A549 (cell line): ENCODE results near the gene NDUFA11. TPM values are rescaled to one million over a fixed set of nuclear protein-coding genes. Genes with fewer than 3 reads are reported as not detected.

Source experiments
- ATOH8 ChIP-seq: fragments of 250-450 bp; sonication (Bioruptor Pico); IDR thresholded peaks from 2 replicates; pipeline ENCODE4 v1.5.0; 2020; ENCODE audit warnings: low read depth, mild to moderate bottlenecking, moderate library complexity
- BHLHE40 ChIP-seq: IDR thresholded peaks from 2 replicates; pipeline ENCODE4 v1.6.1; 2012; ENCODE audit warnings: low read depth, low read length, inconsistent platforms
- CBX2 ChIP-seq: fragments of 200-600 bp; sonication (generic); IDR thresholded peaks from 2 replicates; pipeline ENCODE4 v1.6.1; 2016; ENCODE audit warnings: low read depth, mild to moderate bottlenecking, borderline replicate concordance
- CBX8 ChIP-seq: fragments of 200-600 bp; sonication (generic); IDR thresholded peaks from 2 replicates; pipeline ENCODE4 v1.6.1; 2016
- EHF ChIP-seq: fragments of 250-450 bp; sonication (Bioruptor Pico); IDR thresholded peaks from 2 replicates; pipeline ENCODE4 v1.5.0; 2020; ENCODE audit warnings: mild to moderate bottlenecking
- EP300 ChIP-seq, 2 experiments: fragments of >200 bp; sonication (Bioruptor Twin); formaldehyde crosslinking; IDR thresholded peaks; 2 replicates in 1 of 2; 3 replicates in 1 of 2; pipeline ENCODE4 v1.6.1; 2016 to 2017
- ESRRA ChIP-seq: fragments of 150-350 bp; IDR thresholded peaks from 2 replicates; pipeline ENCODE4 v1.6.1; 2014; ENCODE audit warnings: mild to moderate bottlenecking, low read length, borderline replicate concordance
- GATA3 ChIP-seq: IDR thresholded peaks from 2 replicates; pipeline ENCODE4 v1.6.1; 2012; ENCODE audit warnings: borderline replicate concordance
- HMGXB4 ChIP-seq: fragments of 250-450 bp; sonication (Bioruptor Pico); IDR thresholded peaks from 2 replicates; pipeline ENCODE4 v1.5.0; 2021; ENCODE audit warnings: mild to moderate bottlenecking, moderate library complexity, borderline replicate concordance
- HOXB13 ChIP-seq: fragments of 250-450 bp; sonication (Bioruptor Pico); IDR thresholded peaks from 2 replicates; pipeline ENCODE4 v1.5.0; 2020; ENCODE audit warnings: low read depth, mild to moderate bottlenecking, moderate library complexity
- HOXB5 ChIP-seq: fragments of 250-450 bp; sonication (Bioruptor Pico); IDR thresholded peaks from 2 replicates; pipeline ENCODE4 v1.5.0; 2020; ENCODE audit warnings: mild to moderate bottlenecking, moderate library complexity
- NFE2L2 ChIP-seq: fragments of 150-350 bp; conservative IDR thresholded peaks from 2 replicates; pipeline ENCODE4 v1.6.1; 2014; ENCODE audit warnings: low read length
- NR3C1 ChIP-seq: fragments of >200 bp; sonication (Bioruptor Twin); formaldehyde crosslinking; IDR thresholded peaks from 3 replicates; pipeline ENCODE4 v1.6.1; 2017
- POLR2AphosphoS2 ChIP-seq: conservative IDR thresholded peaks from 2 replicates; pipeline ENCODE4 v1.6.1; 2012; ENCODE audit warnings: low read length, improper control_type of control experiment, inconsistent platforms
- RCOR1 ChIP-seq: fragments of 150-350 bp; IDR thresholded peaks from 2 replicates; pipeline ENCODE4 v1.6.1; 2014; ENCODE audit warnings: antibody characterized with exemption, low read length, low read depth
- REST ChIP-seq: fragments of 200-600 bp; sonication (generic); IDR thresholded peaks from 2 replicates; pipeline ENCODE4 v1.6.1; 2016; ENCODE audit warnings: antibody characterized with exemption, mild to moderate bottlenecking, moderate library complexity
- RNF2 ChIP-seq: fragments of 200-600 bp; sonication (generic); IDR thresholded peaks from 2 replicates; pipeline ENCODE4 v1.6.1; 2016; ENCODE audit warnings: low read depth, mild to moderate bottlenecking, antibody characterized with exemption, moderate library complexity, borderline replicate concordance
- SMC3 ChIP-seq: fragments of >200 bp; sonication (Bioruptor Twin); formaldehyde crosslinking; IDR thresholded peaks from 3 replicates; pipeline ENCODE4 v1.6.1; 2018; ENCODE audit warnings: inconsistent platforms
- ZSCAN20 ChIP-seq: fragments of 250-450 bp; sonication (Bioruptor Pico); IDR thresholded peaks from 2 replicates; pipeline ENCODE4 v1.8.0; 2022; ENCODE audit warnings: mild to moderate bottlenecking, moderate library complexity
- polyA plus RNA-seq, 4 experiments: library from polyadenylated mRNA; depleted of rRNA in 3 of 4; stranded (reverse); fragments of >200 nt; fragmentation: RNase III in 1 of 4; extraction: RNeasy Plus Mini Kit Qiagen cat#74134 plus additional on column Dnase treatment in 1 of 4; gene quantifications; 2 replicates in 3 of 4; 3 replicates in 1 of 4; pipeline ENCODE4 v1.2.3, GENCODE V29; 2011 to 2017
- TF ChIP-seq, protein P1 (sequence below): fragments of >200 bp; sonication (Bioruptor Twin); formaldehyde crosslinking; IDR thresholded peaks from 2 replicates; pipeline ENCODE4 v1.6.1; 2016
- TF ChIP-seq, protein P2 (sequence below): fragments of >200 bp; sonication (Bioruptor Twin); formaldehyde crosslinking; IDR thresholded peaks from 3 replicates; pipeline ENCODE4 v1.6.1; 2016

NDUFA11 gene
- polyA plus RNA-seq, 2 of the 4 experiments (the other 2 are of a cell fraction): 75.0 to 173 TPM

- no peak for TF ChIP-seq RCOR1
- TF ChIP-seq SMC3: no peak
- TF ChIP-seq HOXB13 (CRISPR knock-in tag): no peak
- no peak for TF ChIP-seq EHF (CRISPR knock-in tag)
- TF ChIP-seq ESRRA: no peak
- no peak for TF ChIP-seq CBX2
- TF ChIP-seq CBX8: no peak
- TF ChIP-seq HMGXB4 (CRISPR knock-in tag): no peak
- TF ChIP-seq, protein P1, sequence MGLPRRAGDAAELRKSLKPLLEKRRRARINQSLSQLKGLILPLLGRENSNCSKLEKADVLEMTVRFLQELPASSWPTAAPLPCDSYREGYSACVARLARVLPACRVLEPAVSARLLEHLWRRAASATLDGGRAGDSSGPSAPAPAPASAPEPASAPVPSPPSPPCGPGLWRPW: no peak
- TF ChIP-seq RNF2: no peak
- no peak for TF ChIP-seq NR3C1
- TF ChIP-seq BHLHE40: peak; percentile 81
- TF ChIP-seq, protein P2, sequence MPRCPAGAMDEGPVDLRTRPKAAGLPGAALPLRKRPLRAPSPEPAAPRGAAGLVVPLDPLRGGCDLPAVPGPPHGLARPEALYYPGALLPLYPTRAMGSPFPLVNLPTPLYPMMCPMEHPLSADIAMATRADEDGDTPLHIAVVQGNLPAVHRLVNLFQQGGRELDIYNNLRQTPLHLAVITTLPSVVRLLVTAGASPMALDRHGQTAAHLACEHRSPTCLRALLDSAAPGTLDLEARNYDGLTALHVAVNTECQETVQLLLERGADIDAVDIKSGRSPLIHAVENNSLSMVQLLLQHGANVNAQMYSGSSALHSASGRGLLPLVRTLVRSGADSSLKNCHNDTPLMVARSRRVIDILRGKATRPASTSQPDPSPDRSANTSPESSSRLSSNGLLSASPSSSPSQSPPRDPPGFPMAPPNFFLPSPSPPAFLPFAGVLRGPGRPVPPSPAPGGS: 0 out of 3 replicates have a peak, but pooled peaks have one; percentile 38
- no peak for TF ChIP-seq HOXB5 (CRISPR knock-in tag)
- no peak for TF ChIP-seq EP300 (IDR thresholded peaks at IDR 0.05)
- no peak for TF ChIP-seq POLR2AphosphoS2
- TF ChIP-seq REST: peak; percentile 87
- peak; percentile 59; the same call in 1 of the 2 replicates for TF ChIP-seq GATA3
- TF ChIP-seq ZSCAN20 (CRISPR knock-in tag): no peak
- TF ChIP-seq NFE2L2: no peak
- no peak for TF ChIP-seq ATOH8 (CRISPR knock-in tag)
Observed at GRCh38 chr19:5903624-5904351, at the start of gene NDUFA11 (continued).
